T-cell (primary cell): ENCODE measurements around the gene SLC66A2. TPM values are rescaled to one million over a fixed set of nuclear protein-coding genes. Genes with fewer than 3 reads are reported as not detected.

ENCODE experiments used
- ATAC-seq, 4 experiments: fragments of 200-7000 bp in 3 of 4; fragments of 150-1000 bp in 1 of 4; cut with Tn5 transposase; replicated peaks in 1 of 4; 1 replicate in 3 of 4; 2 replicates in 1 of 4; pipeline ENCODE4 v1.10.0; 2021; ENCODE audit warnings: moderate library complexity in 3 of 4, mild to moderate bottlenecking in 2 of 4, moderate number of reproducible peaks in 1 of 4
- CTCF ChIA-PET, 2 donors: fragments of 300-600 bp; sonication (Branson Sonifier 250); formaldehyde crosslinking; loops; one replicate each; lab custom pipeline; 2022; ENCODE audit warnings: antibody characterized with exemption in 2 of 2; lab: Charles Lee
- POLR2A ChIA-PET, 2 donors: fragments of 300-600 bp; sonication (Branson Sonifier 250); formaldehyde crosslinking; loops; one replicate each; lab custom pipeline; 2022; ENCODE audit warnings: antibody characterized with exemption in 2 of 2; lab: Charles Lee
- DNase-seq, 35 experiments: peaks; one replicate each; pipeline versions ENCODE4 v3.0.0 to v3.0.0-alpha.2; 2013 to 2023
- H3K27ac ChIP-seq: one replicate; pipeline ENCODE4 v1.5.1; 2013; ENCODE audit warnings: low read length
- H3K27me3 ChIP-seq, 2 experiments: replicated peaks in 1 of 2; 1 replicate in 1 of 2; 2 replicates in 1 of 2; pipeline versions ENCODE4 v1.6.1 to v1.7.0; 2013; ENCODE audit warnings: low read length in 1 of 2, mixed read lengths in 1 of 2; ENCODE audit not compliant: control insufficient read depth in 2 of 2, insufficient read depth in 2 of 2; ENCODE audit errors: extremely low read depth in 1 of 2
- H3K36me3 ChIP-seq, 2 donors: 1 replicate in 1 of 2; 2 replicates in 1 of 2; pipeline versions ENCODE4 v1.6.1 to v1.7.0; 2013; ENCODE audit warnings: low read length in 1 of 2; ENCODE audit not compliant: control insufficient read depth in 2 of 2, insufficient read depth in 1 of 2; ENCODE audit errors: extremely low read depth in 1 of 2
- H3K4me1 ChIP-seq, 2 experiments: 1 replicate in 1 of 2; 2 replicates in 1 of 2; pipeline versions ENCODE4 v1.6.1 to v1.7.0; 2013; ENCODE audit warnings: low read length in 2 of 2, mixed read lengths in 1 of 2; ENCODE audit not compliant: insufficient read depth in 2 of 2, control insufficient read depth in 1 of 2; ENCODE audit errors: extremely low read depth in 1 of 2
- H3K4me3 ChIP-seq, 2 donors: 1 replicate in 1 of 2; 2 replicates in 1 of 2; pipeline versions ENCODE4 v1.5.1 to v1.7.0; 2013; ENCODE audit warnings: mild to moderate bottlenecking in 2 of 2, low read length in 1 of 2, moderate library complexity in 1 of 2; ENCODE audit not compliant: control insufficient read depth in 1 of 2; ENCODE audit errors: extremely low read depth in 1 of 2
- H3K9me3 ChIP-seq: 2 replicates; pipeline ENCODE4 v1.7.0; 2013
- H3K27ac Mint-ChIP-seq, 2 donors: one replicate each; pipeline ENCODE4 v1.8.0; 2020 to 2021; ENCODE audit warnings: mild to moderate bottlenecking in 2 of 2, mixed read lengths in 2 of 2
- H3K27me3 Mint-ChIP-seq, 2 donors: one replicate each; pipeline ENCODE4 v1.8.0; 2021 to 2022; ENCODE audit warnings: mixed read lengths in 2 of 2
- H3K36me3 Mint-ChIP-seq: one replicate; pipeline ENCODE4 v1.8.0; 2021; ENCODE audit warnings: mixed read lengths
- H3K4me1 Mint-ChIP-seq, 3 donors: one replicate each; pipeline ENCODE4 v1.8.0; 2020 to 2022; ENCODE audit warnings: mixed read lengths in 3 of 3, mild to moderate bottlenecking in 1 of 3
- H3K4me3 Mint-ChIP-seq, 3 donors: one replicate each; pipeline ENCODE4 v1.8.0; 2020 to 2022; ENCODE audit warnings: mild to moderate bottlenecking in 3 of 3, mixed read lengths in 3 of 3, moderate library complexity in 3 of 3
- H3K9me3 Mint-ChIP-seq, 3 donors: one replicate each; pipeline ENCODE4 v1.8.0; 2020 to 2022; ENCODE audit warnings: mixed read lengths in 3 of 3
- WGBS: methylation state at CpG from one replicate; pipeline ENCODE4 v1.1.5; 2013; ENCODE audit warnings: missing lambda C conversion rate; ENCODE audit not compliant: insufficient coverage; 5-methylcytosine and 5-hydroxymethylcytosine counted together
- total RNA-seq, 35 experiments: library from RNA in 6 of 35; stranded (reverse) in 6 of 35; fragments of 120-200 nt in 1 of 35; gene quantifications; one replicate each; pipeline versions ENCODE4 v1.2.1 to v1.2.4 and lab custom pipeline; 2013 to 2026

Gene SLC66A2
- total RNA-seq, 5 donors from 2014 or later (not counting 1 experiment from before 2014, with no cell fraction given): 28.4 to 66.5 (median 37.6) TPM

GRCh38 chr18:79884294-79884962 is 67.0 kb downstream of the SLC66A2 start:
- Histone ChIP-seq H3K27me3 (peaks cover 0 to 4% of the 10 kb centered on the region in 2 experiments), H3K9me3 (no peaks in the 10 kb centered on the region), H3K4me1 (no peaks in the 10 kb centered on the region), H3K36me3 (no peaks in the 10 kb centered on the region), H3K27ac (no peak overlapping the region), H3K4me3 (no peak overlapping the region)
- DNase-seq: peak in 1 of 35 experiments; percentile 10
- no peaks in the 10 kb centered on the region for H3K4me1 Mint-ChIP-seq
- ChIA-PET POLR2A (no interaction called here), CTCF (no interaction called here)
- 83% methylated on average over 27 of the region's 29 CpGs for WGBS
- H3K27me3 Mint-ChIP-seq: no peaks in the 10 kb centered on the region
- H3K27ac Mint-ChIP-seq: no peak overlapping the region
- H3K4me3 Mint-ChIP-seq: no peak overlapping the region
- no peak for ATAC-seq
- H3K9me3 Mint-ChIP-seq: peaks cover 0 to 7% (median 6%) of the 10 kb centered on the region in 3 donors
- H3K36me3 Mint-ChIP-seq: no peaks in the 10 kb centered on the region

- H3K27ac Mint-ChIP-seq: no peak overlapping the region
- WGBS: 89% methylated on average over 19 of the region's 31 CpGs
- no peaks in the 10 kb centered on the region for H3K9me3 Mint-ChIP-seq
- Histone ChIP-seq H3K27ac (no peak overlapping the region), H3K9me3 (no peaks in the 10 kb centered on the region), H3K4me3 (no peak overlapping the region), H3K27me3 (peaks cover 0 to 9% of the 10 kb centered on the region in 2 experiments), H3K36me3 (no peaks in the 10 kb centered on the region), H3K4me1 (no peaks in the 10 kb centered on the region)
- H3K4me3 Mint-ChIP-seq: no peak overlapping the region
- no peaks in the 10 kb centered on the region for H3K4me1 Mint-ChIP-seq
- CTCF ChIA-PET: no interaction called here
- no peaks in the 10 kb centered on the region for H3K27me3 Mint-ChIP-seq
- H3K36me3 Mint-ChIP-seq: no peaks in the 10 kb centered on the region
- no peak for ATAC-seq
- no peak for DNase-seq
- POLR2A ChIA-PET: interaction anchor here in 1 of 2 donors (0.6 kb wide), 1 partner anchor 17 kb away, joined by 3 read pairs; no protein-coding TSS in a partner anchor
Measured at GRCh38 chr18:79883461-79884293, 67.8 kb downstream of the SLC66A2 start.

- Mint-ChIP-seq H3K9me3 (no peaks in the 10 kb centered on the region), H3K4me1 (no peaks in the 10 kb centered on the region), H3K27ac (no peak overlapping the region), H3K4me3 (no peak overlapping the region), H3K36me3 (no peaks in the 10 kb centered on the region), H3K27me3 (no peaks in the 10 kb centered on the region)
- H3K36me3 ChIP-seq: no peaks in the 10 kb centered on the region
- H3K27me3 ChIP-seq: peaks cover 0 to 9% of the 10 kb centered on the region in 2 experiments
- ChIA-PET POLR2A (no interaction called here), CTCF (no interaction called here)
- ATAC-seq: no peak
- no peaks in the 10 kb centered on the region for H3K4me1 ChIP-seq
- WGBS: 96% methylated on average over 59 of the region's 68 CpGs
- H3K9me3 ChIP-seq: no peaks in the 10 kb centered on the region
- no peak overlapping the region for H3K27ac ChIP-seq
- peak in 1 of 35 experiments; percentile 0 for DNase-seq
- H3K4me3 ChIP-seq: no peak overlapping the region
Measured at GRCh38 chr18:79882522-79883241, 68.8 kb downstream of the SLC66A2 start.

- Mint-ChIP-seq H3K4me1 (no peaks in the 10 kb centered on the region), H3K4me3 (no peak overlapping the region), H3K27ac (no peak overlapping the region), H3K27me3 (no peaks in the 10 kb centered on the region), H3K36me3 (no peaks in the 10 kb centered on the region), H3K9me3 (no peaks in the 10 kb centered on the region)
- no peaks in the 10 kb centered on the region for H3K9me3 ChIP-seq
- WGBS: 79% methylated on average over 9 of the region's 11 CpGs
- no peaks in the 10 kb centered on the region for H3K36me3 ChIP-seq
- no peak overlapping the region for H3K27ac ChIP-seq
- CTCF ChIA-PET: no interaction called here
- no peak overlapping the region for H3K4me3 ChIP-seq
- H3K4me1 ChIP-seq: no peaks in the 10 kb centered on the region
- peaks cover 0 to 9% of the 10 kb centered on the region in 2 experiments for H3K27me3 ChIP-seq
- ATAC-seq: no peak
- DNase-seq: no peak
- POLR2A ChIA-PET: no interaction called here
Measured at GRCh38 chr18:79881695-79882094, 69.8 kb downstream of the SLC66A2 start.

GRCh38 chr18:79879566-79879965 is 71.9 kb downstream of the SLC66A2 start:
- ChIA-PET POLR2A (no interaction called here), CTCF (no interaction called here)
- no peaks in the 10 kb centered on the region for H3K9me3 ChIP-seq
- no peaks in the 10 kb centered on the region for H3K27me3 Mint-ChIP-seq
- H3K36me3 Mint-ChIP-seq: no peaks in the 10 kb centered on the region
- no peaks in the 10 kb centered on the region for H3K36me3 ChIP-seq
- no peak overlapping the region for H3K4me3 ChIP-seq
- 84% methylated on average over 3 of the region's 12 CpGs for WGBS
- H3K4me1 ChIP-seq: no peaks in the 10 kb centered on the region
- DNase-seq (peak in 1 of 35 experiments; percentile 1), ATAC-seq (no peak)
- H3K4me1 Mint-ChIP-seq: no peaks in the 10 kb centered on the region
- no peak overlapping the region for H3K27ac ChIP-seq
- no peaks in the 10 kb centered on the region for H3K9me3 Mint-ChIP-seq
- no peak overlapping the region for H3K4me3 Mint-ChIP-seq
- no peak overlapping the region for H3K27ac Mint-ChIP-seq
- peaks cover 0 to 7% of the 10 kb centered on the region in 2 experiments for H3K27me3 ChIP-seq

- no peak overlapping the region for H3K27ac ChIP-seq
- Mint-ChIP-seq H3K27ac (no peak overlapping the region), H3K4me1 (no peaks in the 10 kb centered on the region), H3K4me3 (no peak overlapping the region), H3K27me3 (no peaks in the 10 kb centered on the region), H3K36me3 (no peaks in the 10 kb centered on the region), H3K9me3 (no peaks in the 10 kb centered on the region)
- DNase-seq: peak in 1 of 35 experiments; percentile 7
- POLR2A ChIA-PET: no interaction called here
- ATAC-seq: no peak
- no peaks in the 10 kb centered on the region for H3K4me1 ChIP-seq
- H3K36me3 ChIP-seq: no peaks in the 10 kb centered on the region
- CTCF ChIA-PET: no interaction called here
- 89% methylated on average over 16 of the region's 20 CpGs for WGBS
- H3K27me3 ChIP-seq: peaks cover 0 to 5% of the 10 kb centered on the region in 2 experiments
- no peaks in the 10 kb centered on the region for H3K9me3 ChIP-seq
- H3K4me3 ChIP-seq: no peak overlapping the region
Measured at GRCh38 chr18:79878741-79879378, 72.6 kb downstream of the SLC66A2 start.
